Vagina (tissue), 2 donors: ENCODE measurements around the gene ZNF135. TPM values are rescaled to one million over a fixed set of nuclear protein-coding genes. Genes with fewer than 3 reads are reported as not detected.
A peak's percentile ranks its signal among the peaks of the same experiment; 100 is the strongest.

Experiments used
- DNase-seq, 2 donors: peaks; one replicate each; pipeline ENCODE4 v3.0.0-alpha.2; 2017; ENCODE audit errors: extremely low spot score in 2 of 2
- H3K27ac ChIP-seq: fragments of 200-600 bp; sonication (generic); one replicate; pipeline ENCODE4 v1.5.1; 2019
- H3K27me3 ChIP-seq: fragments of 200-600 bp; sonication (generic); one replicate; pipeline ENCODE4 v1.5.1; 2019
- H3K36me3 ChIP-seq, 2 donors: fragments of 200-600 bp; sonication (generic); one replicate each; pipeline ENCODE4 v1.5.1; 2017 to 2019
- H3K4me1 ChIP-seq: fragments of 200-600 bp; sonication (generic); one replicate; pipeline ENCODE4 v1.5.1; 2019
- H3K4me3 ChIP-seq, 2 donors: fragments of 200-600 bp; sonication (generic); 1 replicate in 1 of 2; 2 replicates in 1 of 2; pipeline ENCODE4 v1.5.1; 2016 to 2019
- H3K9me3 ChIP-seq: fragments of 200-600 bp; sonication (generic); one replicate; pipeline ENCODE4 v1.5.1; 2019
- CTCF ChIP-seq, 3 experiments: fragments of 450-650 bp in 2 of 3; fragments of 200-600 bp in 1 of 3; sonication (generic) in 1 of 3; IDR thresholded peaks; one replicate each; pipeline ENCODE4 v1.5.1; 2017 to 2019; ENCODE audit warnings: antibody characterized with exemption in 3 of 3, mild to moderate bottlenecking in 2 of 3, moderate library complexity in 2 of 3
- POLR2A ChIP-seq, 2 donors: fragments of 450-650 bp; IDR thresholded peaks; one replicate each; pipeline ENCODE4 v1.6.1; 2017; ENCODE audit warnings: antibody characterized with exemption in 2 of 2, mild to moderate bottlenecking in 2 of 2, moderate library complexity in 2 of 2
- POLR2AphosphoS5 ChIP-seq, 2 donors: sonication (generic); formaldehyde crosslinking; IDR thresholded peaks; one replicate each; pipeline ENCODE4 v1.9.0; 2017; ENCODE audit warnings: antibody characterized with exemption in 2 of 2, mild to moderate bottlenecking in 2 of 2, low read depth in 1 of 2; ENCODE audit not compliant: insufficient read depth in 1 of 2
- intact Hi-C: fragments of 100-400 bp; cut with DNase I; formaldehyde crosslinking; loops from one replicate; pipeline ENCODE4 v1.15.1; 2023
- total RNA-seq: library from RNA; depleted of rRNA; stranded (reverse); fragments of >200 nt; gene quantifications from one replicate; pipeline ENCODE4 v1.2.3, GENCODE V29; 2016

ZNF135 gene
- total RNA-seq, 1 donor from 2014 or later, result 5.4 TPM

GRCh38 chr19:58118979-58119733, 60.1 kb downstream of the ZNF135 start:
- Histone ChIP-seq H3K27ac (no peak overlapping the region), H3K4me3 (peak overlapping the region in 1 of 2 donors; percentile 7), H3K36me3 (no peaks in the 10 kb centered on the region), H3K27me3 (no peaks in the 10 kb centered on the region), H3K9me3 (peaks cover 52% of the 10 kb centered on the region), H3K4me1 (no peaks in the 10 kb centered on the region)
- intact Hi-C loops, result no loop called here
- TF ChIP-seq CTCF (IDR thresholded peaks at IDR 0.05) (no peak), POLR2AphosphoS5 (IDR thresholded peaks at IDR 0.05; ENCODE audit: insufficient read depth in 1 of 2, low read depth in 1 of 2) (no peak), POLR2A (IDR thresholded peaks at IDR 0.05) (no peak)
- DNase-seq, result no peak

Other genes starting within 250 kb of the ZNF135 start
- 24.1 TPM for gene ZNF552, start 244.4 kb upstream of the ZNF135 start, total RNA-seq
- gene ZNF587B, start 229.0 kb upstream of the ZNF135 start, total RNA-seq, result 17.9 TPM
- 17.7 TPM for gene ZNF587, start 209.4 kb upstream of the ZNF135 start, total RNA-seq
- 13.3 TPM for gene ZNF814, start 170.2 kb upstream of the ZNF135 start, total RNA-seq
- 7.9 TPM for gene ZNF417, start 142.7 kb upstream of the ZNF135 start, total RNA-seq
- 3.2 TPM for gene ZNF418, start 123.9 kb upstream of the ZNF135 start, total RNA-seq
- 3.7 TPM for gene ZNF256, start 111.6 kb upstream of the ZNF135 start, total RNA-seq
- gene C19orf18, start 84.7 kb upstream of the ZNF135 start, total RNA-seq, result 2.9 TPM
- 10.1 TPM for gene ZNF606, start 56.5 kb upstream of the ZNF135 start, total RNA-seq
- not detected for gene ZSCAN1, start 25.3 kb upstream of the ZNF135 start, total RNA-seq
- gene ZSCAN18, start 38.9 kb downstream of the ZNF135 start, total RNA-seq, result 61.4 TPM
- 9.6 TPM for gene ZNF329, start 91.5 kb downstream of the ZNF135 start, total RNA-seq
- gene ZNF274, start 123.8 kb downstream of the ZNF135 start, total RNA-seq, result 19.6 TPM
- gene ZNF544, start 169.6 kb downstream of the ZNF135 start, total RNA-seq, result 20.1 TPM
- 6.4 TPM for gene ZNF8, start 219.7 kb downstream of the ZNF135 start, total RNA-seq
- 45.9 TPM for gene ERVK3-1, start 246.1 kb downstream of the ZNF135 start, total RNA-seq